Thyroid gland (tissue), 4 donors: ENCODE data around the gene CLPSL1.

Experiments used
- POLR2A ChIP-seq, 2 donors: fragments of 450-650 bp; IDR thresholded peaks; one replicate each; pipeline ENCODE4 v1.6.1; 2017; ENCODE audit warnings: antibody characterized with exemption in 2 of 2, mild to moderate bottlenecking in 2 of 2, moderate library complexity in 1 of 2
- TF ChIP-seq, protein P1 (sequence below), 6 experiments: fragments of 200-600 bp in 3 of 6; fragments of 450-650 bp in 3 of 6; sonication (generic) in 3 of 6; IDR thresholded peaks; one replicate each; pipeline ENCODE4 v1.5.1; 2016 to 2019; ENCODE audit warnings: antibody characterized with exemption in 6 of 6, mild to moderate bottlenecking in 2 of 6, inconsistent platforms in 1 of 6, moderate library complexity in 1 of 6

DNA sequence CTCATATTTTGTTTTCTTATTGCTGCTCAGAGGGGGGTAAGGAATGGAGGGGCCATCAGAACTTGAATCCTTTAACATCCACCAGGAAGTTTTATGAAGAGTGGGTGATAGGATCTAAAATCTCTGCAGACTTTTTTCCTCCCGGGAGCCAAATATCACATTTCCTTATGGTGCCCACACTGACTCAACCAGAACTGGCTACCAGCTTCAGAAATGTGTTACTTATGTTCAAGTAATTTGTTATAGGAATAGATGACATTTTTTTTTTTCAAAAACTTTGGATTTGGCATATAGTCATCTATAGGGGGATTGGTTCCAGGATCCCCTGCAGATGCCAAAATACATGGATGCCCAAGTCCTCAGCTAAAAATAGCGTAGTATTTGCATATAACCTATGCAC lies 42.8 kb downstream of the CLPSL1 start:
- TF ChIP-seq, protein P1, sequence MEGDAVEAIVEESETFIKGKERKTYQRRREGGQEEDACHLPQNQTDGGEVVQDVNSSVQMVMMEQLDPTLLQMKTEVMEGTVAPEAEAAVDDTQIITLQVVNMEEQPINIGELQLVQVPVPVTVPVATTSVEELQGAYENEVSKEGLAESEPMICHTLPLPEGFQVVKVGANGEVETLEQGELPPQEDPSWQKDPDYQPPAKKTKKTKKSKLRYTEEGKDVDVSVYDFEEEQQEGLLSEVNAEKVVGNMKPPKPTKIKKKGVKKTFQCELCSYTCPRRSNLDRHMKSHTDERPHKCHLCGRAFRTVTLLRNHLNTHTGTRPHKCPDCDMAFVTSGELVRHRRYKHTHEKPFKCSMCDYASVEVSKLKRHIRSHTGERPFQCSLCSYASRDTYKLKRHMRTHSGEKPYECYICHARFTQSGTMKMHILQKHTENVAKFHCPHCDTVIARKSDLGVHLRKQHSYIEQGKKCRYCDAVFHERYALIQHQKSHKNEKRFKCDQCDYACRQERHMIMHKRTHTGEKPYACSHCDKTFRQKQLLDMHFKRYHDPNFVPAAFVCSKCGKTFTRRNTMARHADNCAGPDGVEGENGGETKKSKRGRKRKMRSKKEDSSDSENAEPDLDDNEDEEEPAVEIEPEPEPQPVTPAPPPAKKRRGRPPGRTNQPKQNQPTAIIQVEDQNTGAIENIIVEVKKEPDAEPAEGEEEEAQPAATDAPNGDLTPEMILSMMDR (IDR thresholded peaks at IDR 0.05) = no peak
- no peak for TF ChIP-seq POLR2A (IDR thresholded peaks at IDR 0.05)
